OCI-LY7 (cell line): ENCODE results near the gene PHRF1. TPM values are rescaled to one million over a fixed set of nuclear protein-coding genes. Genes with fewer than 3 reads are reported as not detected.

ENCODE experiments used
- BruUV-seq: library from RNA; stranded (reverse); fragments of 400-500 nt; replicated peaks from 2 replicates; lab custom pipeline; 2021; lab: Mats Ljungman, UMichigan
- CTCF ChIA-PET: fragments of 300-600 bp; sonication (Branson Sonifier 250); formaldehyde crosslinking; loops from one replicate; lab custom pipeline; 2022; ENCODE audit warnings: antibody characterized with exemption; ENCODE audit not compliant: unreplicated experiment; lab: Charles Lee
- POLR2A ChIA-PET: fragments of 300-600 bp; sonication (Branson Sonifier 250); formaldehyde crosslinking; loops from one replicate; lab custom pipeline; 2022; ENCODE audit warnings: antibody characterized with exemption; lab: Charles Lee
- DNase-seq: peaks from one replicate; pipeline ENCODE4 v3.0.0-alpha.2; 2015; ENCODE audit warnings: low spot score
- H2AFZ ChIP-seq: fragments of 200-600 bp; sonication (generic), shearing (Covaris generic); 2 replicates; pipeline ENCODE4 v1.6.1; 2014; ENCODE audit warnings: mild to moderate bottlenecking, antibody characterized with exemption, low read length, moderate library complexity
- H3K27ac ChIP-seq: fragments of 200-600 bp; sonication (generic); 2 replicates; pipeline ENCODE4 v1.5.1; 2014; ENCODE audit warnings: mixed run types, low read depth, mild to moderate bottlenecking, moderate library complexity, low read length, inconsistent platforms; ENCODE audit not compliant: poor library complexity, severe bottlenecking
- H3K36me3 ChIP-seq: fragments of 200-600 bp; sonication (generic); 2 replicates; pipeline ENCODE4 v1.6.1; 2014; ENCODE audit warnings: mild to moderate bottlenecking, antibody characterized with exemption, low read length, moderate library complexity, mixed read lengths; ENCODE audit not compliant: insufficient read depth
- H3K4me1 ChIP-seq: fragments of 200-600 bp; sonication (generic); 2 replicates; pipeline ENCODE4 v1.5.1; 2014; ENCODE audit warnings: mild to moderate bottlenecking, low read length; ENCODE audit not compliant: insufficient read depth, poor library complexity, severe bottlenecking
- H3K4me2 ChIP-seq: fragments of 200-600 bp; sonication (generic); 2 replicates; pipeline ENCODE4 v1.6.1; 2014; ENCODE audit warnings: mild to moderate bottlenecking, low read length
- H3K4me3 ChIP-seq: fragments of 200-600 bp; sonication (generic); 2 replicates; pipeline ENCODE4 v1.5.1; 2014; ENCODE audit warnings: mild to moderate bottlenecking, low read depth, low read length; ENCODE audit not compliant: poor library complexity, severe bottlenecking
- H3K79me2 ChIP-seq: fragments of 200-600 bp; sonication (generic); 2 replicates; pipeline ENCODE4 v1.6.1; 2016; ENCODE audit warnings: low read depth, mild to moderate bottlenecking, low read length, moderate library complexity, mixed read lengths; ENCODE audit not compliant: insufficient read depth
- H3K9me2 ChIP-seq: fragments of 200-600 bp; sonication (generic); 2 replicates; pipeline ENCODE4 v1.6.1; 2016; ENCODE audit warnings: mild to moderate bottlenecking, low read length, mixed read lengths; ENCODE audit not compliant: insufficient read depth
- H3K9me3 ChIP-seq: fragments of 200-600 bp; sonication (generic); 2 replicates; pipeline ENCODE4 v1.6.1; 2014; ENCODE audit warnings: mild to moderate bottlenecking, mixed run types, low read length, mixed read lengths
- H4K20me1 ChIP-seq: fragments of 200-600 bp; sonication (generic); 2 replicates; pipeline ENCODE4 v1.6.1; 2014; ENCODE audit warnings: mild to moderate bottlenecking, antibody characterized with exemption, low read length, moderate library complexity, mixed read lengths; ENCODE audit not compliant: insufficient read depth
- EZH2phosphoT487 ChIP-seq: fragments of 200-600 bp; sonication (generic); IDR thresholded peaks from 2 replicates; pipeline ENCODE4 v1.6.1; 2018; ENCODE audit warnings: low read depth, borderline replicate concordance, mild to moderate bottlenecking, mixed run types, antibody characterized with exemption, low read length, moderate library complexity, mixed read lengths
- intact Hi-C: fragments of 100-400 bp; cut with micrococcal nuclease; formaldehyde crosslinking; loops from one replicate; pipeline ENCODE4 v1.10.0; 2022; ENCODE audit not compliant: unreplicated experiment
- total RNA-seq, 2 experiments: library from RNA; depleted of rRNA in 1 of 2; stranded (reverse); fragments of >200 nt in 1 of 2; shearing (Covaris generic) in 1 of 2; gene quantifications; 2 replicates each; pipeline ENCODE4 v1.2.3, GENCODE V29; 2014 to 2022
- TF ChIP-seq, protein P1 (sequence below): fragments of 200-600 bp; sonication (generic); conservative IDR thresholded peaks from 2 replicates; pipeline ENCODE4 v1.5.1; 2014; ENCODE audit warnings: mild to moderate bottlenecking, antibody characterized with exemption, low read length, moderate library complexity, mixed read lengths

Gene PHRF1
- total RNA-seq, 2 experiments from 2014 or later = 25.6 to 45.4 TPM

DNA sequence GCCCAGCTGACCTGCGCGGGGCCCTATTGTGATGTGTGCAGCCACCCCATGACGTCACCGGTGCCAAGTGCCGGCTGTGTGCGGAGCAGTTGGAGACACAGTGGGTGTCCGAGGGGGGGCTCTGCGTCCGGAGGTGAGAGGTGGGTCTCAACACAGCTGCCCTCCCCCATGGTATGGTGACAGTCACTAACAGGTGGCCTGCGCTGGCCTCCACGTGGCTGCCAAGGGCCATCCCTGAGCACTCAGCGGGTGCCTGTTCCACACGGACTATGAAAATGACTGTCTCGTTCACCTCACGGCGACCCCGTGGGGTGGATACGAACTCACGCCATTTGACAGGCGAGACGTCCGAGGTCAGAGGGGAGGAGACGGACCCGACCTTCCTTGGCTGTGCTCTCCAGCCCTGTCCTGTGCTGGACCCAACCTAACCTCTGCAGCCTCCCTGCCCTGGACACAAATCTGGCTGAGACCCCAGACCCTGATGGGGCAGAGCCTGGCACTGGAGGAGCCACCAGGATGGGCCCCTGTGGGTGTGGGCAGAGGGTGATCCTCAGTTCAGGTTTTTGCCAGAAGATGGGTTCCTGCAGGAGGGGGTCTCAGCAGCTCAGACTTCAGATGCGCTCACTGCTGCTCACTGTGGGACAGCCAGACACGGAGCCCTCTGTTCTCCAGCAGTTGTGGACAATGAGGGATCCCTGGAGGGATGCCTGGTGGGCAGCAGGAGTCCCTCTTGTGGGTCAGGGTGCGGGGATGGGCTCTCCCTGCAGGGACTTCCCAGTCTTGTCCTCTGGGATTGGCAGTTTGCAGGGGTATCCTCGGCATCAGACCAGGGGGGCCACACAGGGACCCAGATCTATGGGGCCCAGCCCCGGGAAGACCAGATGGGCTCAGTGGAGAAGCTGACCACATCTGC lies 47.2 kb upstream of the PHRF1 start:
- DNase-seq = no peak
- Histone ChIP-seq H3K79me2 (no peaks in the 10 kb centered on the region), H3K4me3 (no peak overlapping the region), H3K4me1 (peaks cover 3% of the 10 kb centered on the region), H3K4me2 (no peak overlapping the region), H3K36me3 (peaks cover 17% of the 10 kb centered on the region; the same call in 1 of the 2 replicates), H3K27ac (no peak overlapping the region), H4K20me1 (no peaks in the 10 kb centered on the region), H3K9me3 (no peaks in the 10 kb centered on the region), H2AFZ (no peak overlapping the region), H3K9me2 (no peaks in the 10 kb centered on the region)
- no peak for TF ChIP-seq EZH2phosphoT487
- TF ChIP-seq, protein P1, sequence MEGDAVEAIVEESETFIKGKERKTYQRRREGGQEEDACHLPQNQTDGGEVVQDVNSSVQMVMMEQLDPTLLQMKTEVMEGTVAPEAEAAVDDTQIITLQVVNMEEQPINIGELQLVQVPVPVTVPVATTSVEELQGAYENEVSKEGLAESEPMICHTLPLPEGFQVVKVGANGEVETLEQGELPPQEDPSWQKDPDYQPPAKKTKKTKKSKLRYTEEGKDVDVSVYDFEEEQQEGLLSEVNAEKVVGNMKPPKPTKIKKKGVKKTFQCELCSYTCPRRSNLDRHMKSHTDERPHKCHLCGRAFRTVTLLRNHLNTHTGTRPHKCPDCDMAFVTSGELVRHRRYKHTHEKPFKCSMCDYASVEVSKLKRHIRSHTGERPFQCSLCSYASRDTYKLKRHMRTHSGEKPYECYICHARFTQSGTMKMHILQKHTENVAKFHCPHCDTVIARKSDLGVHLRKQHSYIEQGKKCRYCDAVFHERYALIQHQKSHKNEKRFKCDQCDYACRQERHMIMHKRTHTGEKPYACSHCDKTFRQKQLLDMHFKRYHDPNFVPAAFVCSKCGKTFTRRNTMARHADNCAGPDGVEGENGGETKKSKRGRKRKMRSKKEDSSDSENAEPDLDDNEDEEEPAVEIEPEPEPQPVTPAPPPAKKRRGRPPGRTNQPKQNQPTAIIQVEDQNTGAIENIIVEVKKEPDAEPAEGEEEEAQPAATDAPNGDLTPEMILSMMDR = no peak
- intact Hi-C loops = no loop called here
- ChIA-PET POLR2A (no interaction called here), CTCF (no interaction called here)
- BruUV-seq = no TSS peak

DNA sequence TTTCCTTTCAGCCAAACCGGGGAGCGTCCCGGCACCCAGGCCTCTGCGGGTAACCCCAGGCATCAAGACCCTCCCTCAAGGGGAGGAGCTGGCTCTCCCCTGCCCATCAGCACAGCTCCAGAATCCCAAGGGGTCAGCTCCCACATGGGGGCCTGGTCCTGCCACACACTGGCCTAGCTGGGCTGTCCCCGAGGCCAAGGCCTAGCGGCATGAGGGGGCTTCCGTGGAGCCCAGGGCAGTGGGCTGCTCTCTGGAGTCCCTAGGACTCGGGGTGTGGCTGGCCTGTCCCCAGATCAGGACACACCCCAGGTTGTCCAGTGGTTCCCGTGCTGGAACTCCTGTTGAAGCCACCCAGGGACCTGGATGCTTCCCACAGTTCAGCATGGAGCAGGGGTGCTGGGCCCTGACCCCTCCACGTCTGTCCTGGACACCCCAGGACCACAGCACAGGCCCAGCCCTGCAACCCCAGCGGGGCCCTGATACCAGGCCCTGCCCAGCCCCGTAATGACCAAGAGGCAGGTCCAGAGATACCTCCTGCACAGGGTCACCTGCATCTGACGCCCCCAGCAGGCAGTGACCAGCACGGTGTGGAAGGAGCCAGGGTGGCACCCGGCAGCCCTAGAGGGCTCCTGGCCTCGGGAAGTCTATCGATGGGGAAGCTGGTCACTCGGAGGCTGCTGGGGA lies 46.4 kb upstream of the PHRF1 start:
- Histone ChIP-seq H3K4me2 (no peak overlapping the region), H3K36me3 (peaks cover 17% of the 10 kb centered on the region; the same call in 1 of the 2 replicates), H3K9me3 (no peaks in the 10 kb centered on the region), H3K4me3 (no peak overlapping the region), H2AFZ (no peak overlapping the region), H3K27ac (no peak overlapping the region), H3K79me2 (no peaks in the 10 kb centered on the region), H3K9me2 (no peaks in the 10 kb centered on the region), H3K4me1 (peaks cover 8% of the 10 kb centered on the region), H4K20me1 (no peaks in the 10 kb centered on the region)
- intact Hi-C loops = no loop called here
- CTCF ChIA-PET = no interaction called here
- DNase-seq = no peak
- POLR2A ChIA-PET = no interaction called here
- BruUV-seq = no TSS peak
- TF ChIP-seq, protein P1 = no peak
- TF ChIP-seq EZH2phosphoT487 = no peak
